Endothelial cell of umbilical vein (primary cell): ENCODE results near the gene NAXD. TPM values are rescaled to one million over a fixed set of nuclear protein-coding genes. Genes with fewer than 3 reads are reported as not detected.

Experiments used
- BruUV-seq: library from RNA; stranded (reverse); fragments of 400-500 nt; replicated peaks from 2 replicates; lab custom pipeline; 2021; lab: Mats Ljungman, UMichigan
- CTCF ChIA-PET: fragments of 300-600, 350-600 bp; sonication (Branson Sonifier 250); formaldehyde crosslinking; loops from one replicate; lab custom pipeline; 2021; ENCODE audit warnings: antibody characterized with exemption, inconsistent platforms; lab: Charles Lee
- POLR2A ChIA-PET: fragments of 300-600, 350-600 bp; sonication (Branson Sonifier 250); formaldehyde crosslinking; loops from one replicate; lab custom pipeline; 2021; ENCODE audit warnings: antibody characterized with exemption, inconsistent platforms; lab: Charles Lee
- DNase-seq: peaks from one replicate; pipeline ENCODE4 v3.0.0-alpha.2; 2011; ENCODE audit warnings: low read depth, low spot score
- FAIRE-seq: peaks from 2 replicates; lab custom pipeline; 2011; peaks lifted over from hg19 to GRCh38; lab: Jason Lieb, UNC
- H2AFZ ChIP-seq: 2 replicates; pipeline ENCODE4 v1.6.0; 2012; ENCODE audit warnings: low read depth, low read length, control low read depth, inconsistent platforms
- H3K27ac ChIP-seq: 2 replicates; pipeline ENCODE4 v1.5.1; 2011; ENCODE audit warnings: low read depth, mild to moderate bottlenecking, control low read depth, low read length, moderate library complexity; ENCODE audit not compliant: insufficient read depth
- H3K27me3 ChIP-seq, 2 experiments: 2 replicates each; pipeline versions ENCODE4 v1.6.0 to v1.6.1; 2011; ENCODE audit warnings: low read length in 2 of 2, mixed read lengths in 1 of 2; ENCODE audit not compliant: control insufficient read depth in 2 of 2, insufficient read depth in 2 of 2
- H3K36me3 ChIP-seq, 2 experiments: 2 replicates in 1 of 2; 3 replicates in 1 of 2; pipeline ENCODE4 v1.5.1; 2011; ENCODE audit warnings: low read length in 2 of 2, mild to moderate bottlenecking in 1 of 2, moderate library complexity in 1 of 2; ENCODE audit not compliant: control insufficient read depth in 2 of 2, insufficient read depth in 2 of 2; ENCODE audit errors: extremely low read depth in 1 of 2
- H3K4me1 ChIP-seq: 3 replicates; pipeline ENCODE4 v1.5.1; 2011; ENCODE audit warnings: mild to moderate bottlenecking, low read length; ENCODE audit not compliant: control insufficient read depth, insufficient read depth; ENCODE audit errors: extremely low read depth
- H3K4me2 ChIP-seq: 2 replicates; pipeline ENCODE4 v1.6.1; 2011; ENCODE audit warnings: low read length, control low read depth, mixed read lengths; ENCODE audit not compliant: insufficient read depth
- H3K4me3 ChIP-seq, 3 experiments: fragments of 200-600 bp in 1 of 3; sonication (generic), shearing (Covaris generic) in 1 of 3; replicated peaks in 1 of 3; 2 replicates each; pipeline ENCODE4 v1.5.1; 2011 to 2016; ENCODE audit warnings: control low read depth in 3 of 3, low read length in 3 of 3, mild to moderate bottlenecking in 2 of 3, inconsistent platforms in 1 of 3, low read depth in 1 of 3, moderate library complexity in 1 of 3; ENCODE audit not compliant: insufficient read depth in 1 of 3
- H3K79me2 ChIP-seq: 2 replicates; pipeline ENCODE4 v1.6.0; 2012; ENCODE audit warnings: low read length, inconsistent platforms; ENCODE audit not compliant: control insufficient read depth, insufficient read depth
- H3K9ac ChIP-seq: replicated peaks from 2 replicates; pipeline ENCODE3; 2011; ENCODE audit warnings: low read length, control low read depth; ENCODE audit not compliant: insufficient read depth; ENCODE audit errors: extremely low read depth
- H3K9me1 ChIP-seq: replicated peaks from 3 replicates; pipeline ENCODE4 v1.6.0; 2011; ENCODE audit warnings: mild to moderate bottlenecking, low read length; ENCODE audit not compliant: control insufficient read depth, insufficient read depth; ENCODE audit errors: extremely low read depth
- H3K9me3 ChIP-seq: replicated peaks from 2 replicates; pipeline ENCODE4 v1.5.1; 2012; ENCODE audit warnings: low read length, inconsistent platforms; ENCODE audit not compliant: control insufficient read depth, insufficient read depth
- H4K20me1 ChIP-seq: replicated peaks from 2 replicates; pipeline ENCODE3; 2011; ENCODE audit warnings: mild to moderate bottlenecking, low read length; ENCODE audit not compliant: control insufficient read depth, insufficient read depth; ENCODE audit errors: extremely low read depth
- CTCF ChIP-seq, 2 donors: IDR thresholded peaks; 1 replicate in 1 of 2; 2 replicates in 1 of 2; pipeline ENCODE4 v1.5.1; 2011; ENCODE audit warnings: low read length in 2 of 2, mild to moderate bottlenecking in 2 of 2, moderate library complexity in 2 of 2, control low read depth in 1 of 2, inconsistent platforms in 1 of 2, low read depth in 1 of 2; ENCODE audit not compliant: insufficient read depth in 1 of 2; ENCODE audit errors: extremely low read depth in 1 of 2
- EZH2 ChIP-seq: IDR thresholded peaks from 2 replicates; pipeline ENCODE4 v1.6.1; 2012; ENCODE audit warnings: borderline replicate concordance, low read depth, mild to moderate bottlenecking, moderate library complexity, low read length, inconsistent platforms; ENCODE audit not compliant: severe bottlenecking
- FOS ChIP-seq: IDR thresholded peaks from 2 replicates; pipeline ENCODE4 v1.6.1; 2011; ENCODE audit warnings: mild to moderate bottlenecking, low read length, moderate library complexity, borderline replicate concordance; ENCODE audit not compliant: insufficient read depth
- GATA2 ChIP-seq: IDR thresholded peaks from 2 replicates; pipeline ENCODE4 v1.7.0; 2011; ENCODE audit warnings: low read depth, mild to moderate bottlenecking, moderate library complexity, mixed read lengths, low read length; ENCODE audit not compliant: insufficient read length, insufficient read depth
- JUN ChIP-seq: IDR thresholded peaks from 2 replicates; pipeline ENCODE4 v1.6.1; 2011; ENCODE audit warnings: borderline replicate concordance, low read depth; ENCODE audit not compliant: insufficient read length, insufficient read depth
- MAX ChIP-seq: IDR thresholded peaks from 2 replicates; pipeline ENCODE4 v1.6.1; 2011; ENCODE audit not compliant: insufficient read depth, insufficient read length
- MYC ChIP-seq: IDR thresholded peaks from one replicate; pipeline ENCODE4 v1.6.1; 2011; ENCODE audit warnings: mild to moderate bottlenecking, low read depth, low read length
- POLR2A ChIP-seq: IDR thresholded peaks from 2 replicates; pipeline ENCODE4 v1.6.1; 2012; ENCODE audit warnings: low read depth, mild to moderate bottlenecking, control low read depth, low read length
- POLR2AphosphoS5 ChIP-seq: IDR thresholded peaks from 2 replicates; pipeline ENCODE4 v1.6.1; 2012; ENCODE audit warnings: low read depth, mild to moderate bottlenecking, control low read depth, low read length, moderate library complexity; ENCODE audit not compliant: insufficient read depth
- dilution Hi-C: fragments of 300-500 bp; cut with MboI; formaldehyde crosslinking; loops from one replicate; pipeline ENCODE4 v1.15.0; 2019; ENCODE audit warnings: low sequenced_read_pairs; ENCODE audit not compliant: extremely low pct_ligation_motif_present
- intact Hi-C: fragments of 100-400 bp; cut with micrococcal nuclease; formaldehyde crosslinking; loops from one replicate; pipeline ENCODE4 v1.10.0; 2022
- polyA plus RNA-seq, 4 experiments: library from polyadenylated mRNA; depleted of rRNA in 3 of 4; stranded (reverse) in 3 of 4; unstranded in 1 of 4; fragments of >200 nt; gene quantifications; 2 replicates each; pipeline versions ENCODE4 v1.2.1 to v1.2.3, GENCODE V29; 2011 to 2012; ENCODE audit warnings: missing spikeins in 1 of 4
- total RNA-seq: library from RNA; stranded (reverse); gene quantifications from 2 replicates; pipeline ENCODE4 v1.2.3, GENCODE V29; 2021

The NAXD gene
- total and polyA plus RNA-seq, 2 donors (not counting 3 experiments of a cell fraction or from before 2014, with no cell fraction given) = 19.9 to 42.9 TPM

GRCh38 chr13:110576736-110577476 lies 38.4 kb upstream of the NAXD start:
- intact Hi-C loops = no loop called here
- dilution Hi-C loops = no loop called here
- Histone ChIP-seq H3K27ac (no peak overlapping the region), H3K4me3 (no peak overlapping the region), H3K4me1 (no peaks in the 10 kb centered on the region), H3K9me1 (no peaks in the 10 kb centered on the region), H3K27me3 (peaks cover 16 to 24% of the 10 kb centered on the region in 2 experiments), H3K9me3 (no peaks in the 10 kb centered on the region), H2AFZ (no peak overlapping the region), H4K20me1 (no peaks in the 10 kb centered on the region), H3K4me2 (no peak overlapping the region), H3K36me3 (no peaks in the 10 kb centered on the region), H3K79me2 (no peaks in the 10 kb centered on the region), H3K9ac (no peak overlapping the region)
- no peak for TF ChIP-seq MAX
- TF ChIP-seq EZH2 = no peak
- no peak for TF ChIP-seq POLR2A
- TF ChIP-seq MYC = no peak
- TF ChIP-seq JUN = no peak
- no peak for TF ChIP-seq GATA2
- no peak for TF ChIP-seq CTCF (IDR thresholded peaks at IDR 0.05; ENCODE audit: extremely low read depth in 1 of 2, insufficient read depth in 1 of 2, low read depth in 1 of 2, low read length in 2 of 2)
- TF ChIP-seq POLR2AphosphoS5 = no peak
- no peak for TF ChIP-seq FOS
- BruUV-seq = no TSS peak
- DNase-seq (no peak), FAIRE-seq (no peak)
- ChIA-PET CTCF (no interaction called here), POLR2A (no interaction called here)
